ENCODE results near the gene KTI12.

DNA sequence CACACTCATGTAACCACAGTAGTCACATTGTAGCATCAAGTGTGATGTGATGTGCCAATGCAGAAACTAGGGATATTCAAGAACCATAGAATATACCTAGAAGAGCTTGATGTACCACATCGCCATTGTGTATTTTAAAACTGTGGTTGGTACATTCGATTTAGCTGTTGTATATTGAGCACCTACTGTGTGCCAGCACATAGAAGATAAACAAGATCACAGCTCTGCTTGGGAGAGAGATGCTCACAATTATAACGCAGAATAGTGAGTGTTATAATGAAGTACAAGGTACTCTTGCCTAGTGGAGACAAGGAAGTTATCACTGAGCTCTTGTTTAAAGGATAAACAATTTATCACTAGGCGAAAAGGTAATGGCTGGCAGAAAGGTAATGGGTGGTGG, 27.2 kb upstream of the KTI12 start:
- TF ChIP-seq, protein P1, sequence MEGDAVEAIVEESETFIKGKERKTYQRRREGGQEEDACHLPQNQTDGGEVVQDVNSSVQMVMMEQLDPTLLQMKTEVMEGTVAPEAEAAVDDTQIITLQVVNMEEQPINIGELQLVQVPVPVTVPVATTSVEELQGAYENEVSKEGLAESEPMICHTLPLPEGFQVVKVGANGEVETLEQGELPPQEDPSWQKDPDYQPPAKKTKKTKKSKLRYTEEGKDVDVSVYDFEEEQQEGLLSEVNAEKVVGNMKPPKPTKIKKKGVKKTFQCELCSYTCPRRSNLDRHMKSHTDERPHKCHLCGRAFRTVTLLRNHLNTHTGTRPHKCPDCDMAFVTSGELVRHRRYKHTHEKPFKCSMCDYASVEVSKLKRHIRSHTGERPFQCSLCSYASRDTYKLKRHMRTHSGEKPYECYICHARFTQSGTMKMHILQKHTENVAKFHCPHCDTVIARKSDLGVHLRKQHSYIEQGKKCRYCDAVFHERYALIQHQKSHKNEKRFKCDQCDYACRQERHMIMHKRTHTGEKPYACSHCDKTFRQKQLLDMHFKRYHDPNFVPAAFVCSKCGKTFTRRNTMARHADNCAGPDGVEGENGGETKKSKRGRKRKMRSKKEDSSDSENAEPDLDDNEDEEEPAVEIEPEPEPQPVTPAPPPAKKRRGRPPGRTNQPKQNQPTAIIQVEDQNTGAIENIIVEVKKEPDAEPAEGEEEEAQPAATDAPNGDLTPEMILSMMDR (IDR thresholded peaks at IDR 0.05; ENCODE audit: low read depth, low read length, missing input control) = no peak
- TF ChIP-seq, protein P2, sequence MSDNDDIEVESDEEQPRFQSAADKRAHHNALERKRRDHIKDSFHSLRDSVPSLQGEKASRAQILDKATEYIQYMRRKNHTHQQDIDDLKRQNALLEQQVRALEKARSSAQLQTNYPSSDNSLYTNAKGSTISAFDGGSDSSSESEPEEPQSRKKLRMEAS (IDR thresholded peaks at IDR 0.05) = no peak
- TF ChIP-seq FOXA1 (IDR thresholded peaks at IDR 0.05) = no peak
- TF ChIP-seq, protein P3, sequence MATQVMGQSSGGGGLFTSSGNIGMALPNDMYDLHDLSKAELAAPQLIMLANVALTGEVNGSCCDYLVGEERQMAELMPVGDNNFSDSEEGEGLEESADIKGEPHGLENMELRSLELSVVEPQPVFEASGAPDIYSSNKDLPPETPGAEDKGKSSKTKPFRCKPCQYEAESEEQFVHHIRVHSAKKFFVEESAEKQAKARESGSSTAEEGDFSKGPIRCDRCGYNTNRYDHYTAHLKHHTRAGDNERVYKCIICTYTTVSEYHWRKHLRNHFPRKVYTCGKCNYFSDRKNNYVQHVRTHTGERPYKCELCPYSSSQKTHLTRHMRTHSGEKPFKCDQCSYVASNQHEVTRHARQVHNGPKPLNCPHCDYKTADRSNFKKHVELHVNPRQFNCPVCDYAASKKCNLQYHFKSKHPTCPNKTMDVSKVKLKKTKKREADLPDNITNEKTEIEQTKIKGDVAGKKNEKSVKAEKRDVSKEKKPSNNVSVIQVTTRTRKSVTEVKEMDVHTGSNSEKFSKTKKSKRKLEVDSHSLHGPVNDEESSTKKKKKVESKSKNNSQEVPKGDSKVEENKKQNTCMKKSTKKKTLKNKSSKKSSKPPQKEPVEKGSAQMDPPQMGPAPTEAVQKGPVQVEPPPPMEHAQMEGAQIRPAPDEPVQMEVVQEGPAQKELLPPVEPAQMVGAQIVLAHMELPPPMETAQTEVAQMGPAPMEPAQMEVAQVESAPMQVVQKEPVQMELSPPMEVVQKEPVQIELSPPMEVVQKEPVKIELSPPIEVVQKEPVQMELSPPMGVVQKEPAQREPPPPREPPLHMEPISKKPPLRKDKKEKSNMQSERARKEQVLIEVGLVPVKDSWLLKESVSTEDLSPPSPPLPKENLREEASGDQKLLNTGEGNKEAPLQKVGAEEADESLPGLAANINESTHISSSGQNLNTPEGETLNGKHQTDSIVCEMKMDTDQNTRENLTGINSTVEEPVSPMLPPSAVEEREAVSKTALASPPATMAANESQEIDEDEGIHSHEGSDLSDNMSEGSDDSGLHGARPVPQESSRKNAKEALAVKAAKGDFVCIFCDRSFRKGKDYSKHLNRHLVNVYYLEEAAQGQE (IDR thresholded peaks at IDR 0.05) = no peak

All from liver (tissue), 2 donors.